ENCODE measurements around the gene CCR7. TPM values are rescaled to one million over a fixed set of nuclear protein-coding genes. Genes with fewer than 3 reads are reported as not detected.
A peak's percentile ranks its signal among the peaks of the same experiment; 100 is the strongest.

The CCR7 gene
- total RNA-seq, 1 donor from 2014 or later = 1.1 TPM

GRCh38 chr17:40598619-40599467 lies 33.6 kb upstream of the CCR7 start:
- peak; percentile 81 for DNase-seq
- no peaks in the 10 kb centered on the region for H3K4me1 ChIP-seq
- intact Hi-C loops (cut with DNase I) = no loop called here

DNA sequence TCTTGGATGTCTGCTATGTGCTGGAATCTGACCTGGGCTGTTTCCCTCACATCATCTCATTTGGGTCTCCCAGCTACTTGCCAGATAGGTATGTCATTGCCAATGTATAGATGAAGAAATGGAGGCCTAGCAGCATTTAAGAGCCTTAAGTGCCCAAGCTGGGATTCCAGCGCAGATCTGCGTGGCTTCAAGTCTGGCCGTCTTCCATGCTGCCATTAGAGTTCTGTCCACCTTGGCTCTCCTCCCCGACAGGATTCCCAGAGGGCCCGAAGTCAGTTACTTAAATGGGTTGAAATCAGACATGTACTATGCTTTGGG lies 33.0 kb upstream of the CCR7 start:
- intact Hi-C loops (cut with DNase I) = no loop called here
- H3K36me3 ChIP-seq = no peaks in the 10 kb centered on the region
- ATAC-seq (no peak), DNase-seq (no peak)
- peak overlapping the region; percentile 42 for H3K27ac ChIP-seq
- H3K4me3 ChIP-seq = no peak overlapping the region
- no peaks in the 10 kb centered on the region for H3K9me3 ChIP-seq
- no peaks in the 10 kb centered on the region for H3K27me3 ChIP-seq
- H3K4me1 ChIP-seq = no peaks in the 10 kb centered on the region
- TF ChIP-seq CTCF (IDR thresholded peaks at IDR 0.05) = no peak

More at GRCh38 chr17:40598619-40599467, 33.6 kb upstream of the CCR7 start:
- H3K36me3 ChIP-seq = no peaks in the 10 kb centered on the region
- no peak for TF ChIP-seq CTCF (IDR thresholded peaks at IDR 0.05)
- no peaks in the 10 kb centered on the region for H3K27me3 ChIP-seq
- ATAC-seq = peak; percentile 80
- no peak overlapping the region for H3K4me3 ChIP-seq
- H3K27ac ChIP-seq = peak overlapping the region; percentile 42
- no peaks in the 10 kb centered on the region for H3K9me3 ChIP-seq

- no peaks in the 10 kb centered on the region for H3K9me3 ChIP-seq
- peak overlapping the region; percentile 42 for H3K27ac ChIP-seq
- no peak for TF ChIP-seq CTCF (IDR thresholded peaks at IDR 0.05)
- H3K4me3 ChIP-seq = no peak overlapping the region
- intact Hi-C loops (cut with DNase I) = no loop called here
- H3K36me3 ChIP-seq = no peaks in the 10 kb centered on the region
- H3K4me1 ChIP-seq = no peaks in the 10 kb centered on the region
- no peaks in the 10 kb centered on the region for H3K27me3 ChIP-seq
- DNase-seq (no peak), ATAC-seq (no peak)
Measured at GRCh38 chr17:40597556-40598300, 32.5 kb upstream of the CCR7 start.

DNA sequence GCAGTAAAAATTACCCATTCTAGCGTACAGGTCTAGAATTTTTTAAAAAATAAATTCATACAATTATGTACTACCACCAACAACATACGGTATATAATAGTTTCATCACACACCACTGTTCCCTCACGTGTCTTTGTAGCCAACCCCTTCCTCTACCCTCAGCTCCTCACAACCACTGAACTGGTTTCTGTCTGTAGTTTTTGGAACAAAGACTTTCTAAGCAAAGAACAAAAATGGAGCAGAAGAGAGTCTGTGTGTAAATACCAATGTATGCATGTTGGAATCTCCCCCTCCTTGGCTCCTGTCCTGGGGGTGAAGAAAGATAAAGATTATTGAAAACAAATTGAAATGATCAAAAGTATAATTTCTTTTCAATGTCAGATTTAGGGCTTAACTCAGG lies 31.9 kb upstream of the CCR7 start:
- H3K9me3 ChIP-seq = no peaks in the 10 kb centered on the region
- H3K27me3 ChIP-seq = no peaks in the 10 kb centered on the region
- no peak for TF ChIP-seq CTCF (IDR thresholded peaks at IDR 0.05)

GRCh38 chr17:40596261-40596919 lies 31.1 kb upstream of the CCR7 start:
- intact Hi-C loops (cut with DNase I) = no loop called here
- H3K4me1 ChIP-seq = no peaks in the 10 kb centered on the region
- DNase-seq (no peak), ATAC-seq (peak; percentile 59)
- no peaks in the 10 kb centered on the region for H3K36me3 ChIP-seq
- H3K9me3 ChIP-seq = no peaks in the 10 kb centered on the region
- H3K27ac ChIP-seq = no peak overlapping the region
- no peaks in the 10 kb centered on the region for H3K27me3 ChIP-seq
- no peak overlapping the region for H3K4me3 ChIP-seq
- TF ChIP-seq CTCF (IDR thresholded peaks at IDR 0.05) = no peak

More for the DNA sequence above, 31.9 kb upstream of the CCR7 start:
- no peaks in the 10 kb centered on the region for H3K4me1 ChIP-seq
- H3K4me3 ChIP-seq = no peak overlapping the region
- no peak overlapping the region for H3K27ac ChIP-seq
- ATAC-seq = no peak
- DNase-seq = no peak
- intact Hi-C loops (cut with DNase I) = no loop called here
- no peaks in the 10 kb centered on the region for H3K36me3 ChIP-seq

All from upper lobe of right lung (tissue), 1 donor.